ENCODE results near the gene GALNT16. TPM values are rescaled to one million over a fixed set of nuclear protein-coding genes. Genes with fewer than 3 reads are reported as not detected.
A peak's percentile ranks its signal among the peaks of the same experiment; 100 is the strongest.

GALNT16 gene
- total and polyA plus RNA-seq, 11 donors = 17.0 to 81.6 (median 51.3) TPM

GRCh38 chr14:69319911-69320310 lies 60.0 kb downstream of the GALNT16 start:
- no peak for ATAC-seq
- no peaks in the 10 kb centered on the region for H3K9me3 ChIP-seq
- 94 to 98% (median 97%) methylated on average over 8 of the region's 8 CpGs for WGBS, 4 donors

DNA sequence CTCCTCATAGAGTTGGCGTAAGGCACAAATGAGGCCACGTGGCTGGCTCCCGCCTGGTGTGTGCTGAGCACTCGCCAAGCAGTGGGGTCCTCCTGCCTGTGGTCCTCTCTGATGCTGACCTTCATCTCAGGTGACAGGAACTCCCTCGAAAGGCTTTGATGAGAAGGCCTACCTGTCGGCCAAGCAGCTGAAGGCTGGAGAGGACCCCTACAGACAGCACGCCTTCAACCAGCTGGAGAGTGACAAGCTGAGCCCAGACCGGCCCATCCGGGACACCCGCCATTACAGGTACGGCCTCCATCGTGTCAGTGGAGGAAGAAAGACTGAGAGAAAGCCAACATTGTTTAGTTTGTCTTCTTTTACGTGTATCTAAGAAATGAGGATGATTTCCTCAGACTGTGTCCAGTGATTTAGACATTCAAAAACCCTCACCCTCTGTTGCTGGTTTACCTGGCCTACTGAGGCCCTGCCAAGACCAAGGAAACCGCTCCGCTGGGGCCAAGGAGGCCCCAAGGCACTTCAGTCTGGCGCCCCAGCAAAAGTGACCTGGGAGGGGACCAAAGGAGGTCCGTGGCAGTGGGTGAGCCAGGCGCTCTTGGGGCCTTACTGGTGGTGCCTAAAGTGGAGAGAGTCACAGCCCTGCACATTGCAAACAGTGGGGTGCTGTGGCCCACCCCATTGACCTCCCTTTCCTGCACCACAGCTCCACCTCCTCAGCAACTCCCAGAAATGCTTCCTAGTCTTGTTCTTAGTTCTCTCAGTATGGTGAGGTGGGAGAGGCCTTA lies 60.8 kb downstream of the GALNT16 start:
- DNase-seq = peak in 1 of 5 donors; percentile 13
- 94 to 97% (median 96%) methylated on average over 16 to 18 of the region's 18 CpGs for WGBS, 4 donors
- ATAC-seq = no peak

More at GRCh38 chr14:69319911-69320310, 60.0 kb downstream of the GALNT16 start:
- Histone ChIP-seq H3K27me3 (no peaks in the 10 kb centered on the region), H3K27ac (no peak overlapping the region), H3K4me1 (peaks cover 4 to 37% (median 25%) of the 10 kb centered on the region in 12 donors), H3K4me3 (no peak overlapping the region), H3K36me3 (peaks cover 0 to 4% (median 0%) of the 10 kb centered on the region in 9 donors)
- intact Hi-C loops (cut with DNase I) = loop anchor here in 2 of 10 donors (5.0 kb wide), 1 partner anchor 58 kb away; the partner anchor contains the start of gene GALNT16 (in 2 of the 2)
- TF ChIP-seq, protein P1, sequence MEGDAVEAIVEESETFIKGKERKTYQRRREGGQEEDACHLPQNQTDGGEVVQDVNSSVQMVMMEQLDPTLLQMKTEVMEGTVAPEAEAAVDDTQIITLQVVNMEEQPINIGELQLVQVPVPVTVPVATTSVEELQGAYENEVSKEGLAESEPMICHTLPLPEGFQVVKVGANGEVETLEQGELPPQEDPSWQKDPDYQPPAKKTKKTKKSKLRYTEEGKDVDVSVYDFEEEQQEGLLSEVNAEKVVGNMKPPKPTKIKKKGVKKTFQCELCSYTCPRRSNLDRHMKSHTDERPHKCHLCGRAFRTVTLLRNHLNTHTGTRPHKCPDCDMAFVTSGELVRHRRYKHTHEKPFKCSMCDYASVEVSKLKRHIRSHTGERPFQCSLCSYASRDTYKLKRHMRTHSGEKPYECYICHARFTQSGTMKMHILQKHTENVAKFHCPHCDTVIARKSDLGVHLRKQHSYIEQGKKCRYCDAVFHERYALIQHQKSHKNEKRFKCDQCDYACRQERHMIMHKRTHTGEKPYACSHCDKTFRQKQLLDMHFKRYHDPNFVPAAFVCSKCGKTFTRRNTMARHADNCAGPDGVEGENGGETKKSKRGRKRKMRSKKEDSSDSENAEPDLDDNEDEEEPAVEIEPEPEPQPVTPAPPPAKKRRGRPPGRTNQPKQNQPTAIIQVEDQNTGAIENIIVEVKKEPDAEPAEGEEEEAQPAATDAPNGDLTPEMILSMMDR (IDR thresholded peaks at IDR 0.05) = no peak
- TF ChIP-seq POLR2A (IDR thresholded peaks at IDR 0.05) = no peak
- no peak for DNase-seq

GRCh38 chr14:69321601-69322330 lies 61.8 kb downstream of the GALNT16 start:
- Histone ChIP-seq H3K27ac (no peak overlapping the region), H3K36me3 (peaks cover 0 to 20% (median 10%) of the 10 kb centered on the region in 9 donors), H3K27me3 (no peaks in the 10 kb centered on the region), H3K4me3 (no peak overlapping the region), H3K4me1 (peaks cover 4 to 22% (median 11%) of the 10 kb centered on the region in 12 donors), H3K9me3 (no peaks in the 10 kb centered on the region)
- ATAC-seq (no peak), DNase-seq (peak in 1 of 5 donors; percentile 12)
- WGBS, 4 donors = 81 to 84% (median 83%) methylated on average over 8 to 11 of the region's 11 CpGs
- TF ChIP-seq, protein P1 (IDR thresholded peaks at IDR 0.05) = no peak
- no peak for TF ChIP-seq POLR2A (IDR thresholded peaks at IDR 0.05)
- intact Hi-C loops (cut with DNase I) = no loop called here

More for the DNA sequence above, 60.8 kb downstream of the GALNT16 start:
- H3K27me3 ChIP-seq = no peaks in the 10 kb centered on the region
- TF ChIP-seq, protein P1 (IDR thresholded peaks at IDR 0.05) = no peak
- TF ChIP-seq POLR2A (IDR thresholded peaks at IDR 0.05) = no peak
- H3K27ac ChIP-seq = no peak overlapping the region
- no peaks in the 10 kb centered on the region for H3K9me3 ChIP-seq
- intact Hi-C loops (cut with DNase I) = no loop called here
- peaks cover 4 to 29% (median 18%) of the 10 kb centered on the region in 12 donors for H3K4me1 ChIP-seq
- peaks cover 0 to 12% (median under 1%) of the 10 kb centered on the region in 9 donors for H3K36me3 ChIP-seq
- no peak overlapping the region for H3K4me3 ChIP-seq

All from heart left ventricle (tissue), 16 donors.